GM19455 (cell line): ENCODE data around the gene QRICH1.
A peak's percentile ranks its signal among the peaks of the same experiment; 100 is the strongest.
"Not testable (repeated sequence)": the region's sequence is repeated elsewhere in the genome, so short reads cannot be mapped to it uniquely, and the experiment has no call there.

Experiments
- ATAC-seq: cut with Tn5 transposase; IDR thresholded peaks from one replicate; pipeline ENCODE4 v1.9.1; 2021; ENCODE audit not compliant: unreplicated experiment

The QRICH1 gene

GRCh38 chr3:49017971-49018706, 75.7 kb downstream of the QRICH1 start, which contains the start of gene DALRD3:
Gene DALRD3, minus strand, starts transcription at chr3:49018580. Its CDS starts 16 bp downstream, at chr3:49018564.
- no peak for ATAC-seq

GRCh38 chr3:49017229-49017970, 76.5 kb downstream of the QRICH1 start:
- ATAC-seq: no peak

- ATAC-seq: no peak
Measured at GRCh38 chr3:49016414-49017228, 77.2 kb downstream of the QRICH1 start.

- no peak for ATAC-seq
Measured at GRCh38 chr3:49015765-49016164, 78.1 kb downstream of the QRICH1 start.

- ATAC-seq: no peak
Measured at GRCh38 chr3:49015072-49015471, 78.8 kb downstream of the QRICH1 start.

GRCh38 chr3:49013738-49014660, 79.9 kb downstream of the QRICH1 start:
- ATAC-seq: no peak

- ATAC-seq: no peak
Measured at GRCh38 chr3:49013113-49013737, 80.6 kb downstream of the QRICH1 start.

- ATAC-seq: no peak
Measured at GRCh38 chr3:49012441-49013017, 81.3 kb downstream of the QRICH1 start.

GRCh38 chr3:49009396-49009795, 84.5 kb downstream of the QRICH1 start:
- ATAC-seq: no peak

GRCh38 chr3:49008627-49009026, 85.2 kb downstream of the QRICH1 start:
- not testable (repeated sequence) for ATAC-seq

GRCh38 chr3:49007771-49008528, 85.9 kb downstream of the QRICH1 start:
- ATAC-seq: peak; percentile 45

- peak; percentile 82 for ATAC-seq
Measured at GRCh38 chr3:49007068-49007770, 86.7 kb downstream of the QRICH1 start, which contains the start of gene WDR6. Gene WDR6, plus strand, starts transcription at chr3:49007391. Its CDS starts 41 bp downstream, at chr3:49007432.

- ATAC-seq: no peak
Measured at GRCh38 chr3:49006408-49007067, 87.3 kb downstream of the QRICH1 start.

GRCh38 chr3:49005998-49006397, 87.9 kb downstream of the QRICH1 start:
- no peak for ATAC-seq

GRCh38 chr3:49005303-49005680, 88.6 kb downstream of the QRICH1 start:
- no peak for ATAC-seq

- ATAC-seq: no peak
Measured at GRCh38 chr3:49004352-49005302, 89.2 kb downstream of the QRICH1 start.
